ENCODE measurements around the gene KHDC1. TPM values are rescaled to one million over a fixed set of nuclear protein-coding genes. Genes with fewer than 3 reads are reported as not detected.
"Not testable (repeated sequence)": the region's sequence is repeated elsewhere in the genome, so short reads cannot be mapped to it uniquely, and the experiment has no call there.

The KHDC1 gene, protein sequence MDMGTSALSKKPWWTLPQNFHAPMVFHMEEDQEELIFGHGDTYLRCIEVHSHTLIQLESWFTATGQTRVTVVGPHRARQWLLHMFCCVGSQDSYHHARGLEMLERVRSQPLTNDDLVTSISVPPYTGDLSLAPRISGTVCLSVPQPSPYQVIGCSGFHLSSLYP
- total RNA-seq (1 to 10 TPM; 6.3 to 7.1 TPM), polyA plus RNA-seq (2.4 TPM)

DNA sequence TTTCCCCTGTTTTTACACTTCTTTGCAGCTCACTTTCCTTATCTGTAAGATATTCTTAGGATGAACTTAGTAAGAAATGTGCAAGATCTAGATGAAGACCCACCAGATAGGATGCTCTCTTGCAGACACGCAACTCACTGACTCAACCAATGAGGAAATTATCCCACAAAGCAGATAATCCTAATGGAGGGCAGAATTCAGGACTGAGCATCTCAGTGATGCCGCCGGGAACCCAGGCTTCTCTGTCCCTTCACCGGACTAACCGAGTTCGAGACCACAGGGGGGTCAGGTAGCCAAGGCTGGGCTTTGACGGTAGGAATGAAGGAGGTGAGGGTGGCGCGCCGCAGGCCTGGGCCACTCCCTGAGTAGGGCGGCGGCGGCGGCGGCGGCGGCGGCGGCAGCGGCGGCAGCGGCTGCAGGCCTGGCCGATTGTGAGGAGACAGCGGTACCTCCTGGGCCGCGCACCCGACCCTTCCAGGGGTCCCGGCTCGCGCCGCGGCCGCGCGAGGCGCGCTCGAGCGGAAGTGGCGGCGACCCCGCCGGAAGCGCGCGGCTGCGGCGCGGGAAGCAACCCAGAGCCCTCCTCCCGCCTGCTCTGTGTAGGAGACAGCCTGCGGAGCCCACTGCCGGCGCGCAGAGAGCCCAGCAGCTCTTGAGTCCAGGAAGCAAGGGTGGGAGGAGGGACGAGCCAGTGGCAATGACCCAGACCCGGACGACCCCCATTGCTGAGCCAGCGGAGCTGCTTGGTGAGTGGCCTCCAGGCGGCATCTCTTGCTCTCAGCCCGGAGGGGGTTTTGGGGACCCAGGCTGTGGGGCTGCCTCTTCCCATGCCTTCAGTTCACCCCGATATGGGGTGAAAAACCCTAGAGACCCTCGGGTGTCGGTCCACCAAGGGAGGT, at the start of gene KHDC1:
Gene KHDC1, minus strand, starts transcription at position 526 of the 899 bp plus-strand sequence. CDS start 20,679 bp downstream, outside the sequence.
- peak within 1 kb of the TSS; percentile 74 to 98 (median 84) for H3K27ac Mint-ChIP-seq
- Histone ChIP-seq H3K27ac (ENCODE audit: low read depth, low read length) (peak within 1 kb of the TSS; percentile 45), H3K9me3 (ENCODE audit: low read length) (no peaks in the 10 kb centered on the region), H3K27me3 (ENCODE audit: insufficient read depth, low read length, poor library complexity, severe bottlenecking) (no peaks in the 10 kb centered on the region), H3K36me3 (ENCODE audit: insufficient read depth, low read length) (no peaks in the 10 kb centered on the region), H3K4me3 (ENCODE audit: low read length) (peak within 1 kb of the TSS; percentile 89), H3K4me1 (ENCODE audit: insufficient read depth, low read length) (peaks cover 16% of the 10 kb centered on the region)
- H3K4me1 Mint-ChIP-seq, result peaks cover 26 to 44% (median 36%) of the 10 kb centered on the region in 3 donors
- DNase-seq, result peak; percentile 42 to 76 (median 56)
- no peaks in the 10 kb centered on the region for H3K9me3 Mint-ChIP-seq
- H3K4me3 Mint-ChIP-seq, result peak within 1 kb of the TSS; percentile 74 to 93 (median 81)
- ChIA-PET CTCF (no interaction called here), POLR2A (no interaction called here)
- peaks cover 0 to 5% (median 4%) of the 10 kb centered on the region in 3 donors for H3K36me3 Mint-ChIP-seq
- H3K27me3 Mint-ChIP-seq, result no peaks in the 10 kb centered on the region

DNA sequence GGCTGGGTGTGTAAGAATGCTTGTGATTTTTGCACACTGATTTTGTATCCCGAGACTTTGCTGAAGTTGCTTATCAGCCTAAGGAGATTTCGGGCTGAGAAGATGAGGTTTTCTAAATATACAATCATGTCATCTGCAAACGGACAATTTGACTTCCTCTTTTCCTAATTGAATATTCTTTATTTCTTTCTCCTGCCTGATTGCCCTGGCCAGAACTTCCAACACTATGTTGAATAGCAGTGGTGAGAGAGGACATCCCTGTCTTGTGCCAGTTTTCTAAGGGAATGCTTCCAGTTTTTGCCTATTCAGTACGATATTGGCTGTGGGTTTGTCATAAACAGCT, 47.5 kb upstream of the KHDC1 start:
- H3K27me3 ChIP-seq (ENCODE audit: insufficient read depth, low read length, poor library complexity, severe bottlenecking); H3K9me3 ChIP-seq (ENCODE audit: low read length); H3K9me3 Mint-ChIP-seq; H3K36me3 ChIP-seq (ENCODE audit: insufficient read depth, low read length); H3K36me3 Mint-ChIP-seq; DNase-seq; H3K4me1 ChIP-seq (ENCODE audit: insufficient read depth, low read length); POLR2A ChIA-PET: not testable (repeated sequence)
- H3K4me3 Mint-ChIP-seq, result peak overlapping the region; percentile 93 to 100 (median 98)
- H3K27ac Mint-ChIP-seq, result peak overlapping the region in 7 of 8 donors; percentile 67 to 96 (median 88)
- CTCF ChIA-PET, result interaction anchor here (1.3 kb wide), 1 partner anchor 17 kb away, joined by 3 read pairs; no protein-coding TSS in a partner anchor
- peak overlapping the region; percentile 87 for H3K4me3 ChIP-seq (ENCODE audit: low read length)
- H3K27me3 Mint-ChIP-seq, result peaks cover 16 to 19% of the 10 kb centered on the region in 2 donors
- H3K27ac ChIP-seq (ENCODE audit: low read depth, low read length), result peak overlapping the region; percentile 66
- H3K4me1 Mint-ChIP-seq, result peaks cover 21 to 35% (median 25%) of the 10 kb centered on the region in 3 donors

DNA sequence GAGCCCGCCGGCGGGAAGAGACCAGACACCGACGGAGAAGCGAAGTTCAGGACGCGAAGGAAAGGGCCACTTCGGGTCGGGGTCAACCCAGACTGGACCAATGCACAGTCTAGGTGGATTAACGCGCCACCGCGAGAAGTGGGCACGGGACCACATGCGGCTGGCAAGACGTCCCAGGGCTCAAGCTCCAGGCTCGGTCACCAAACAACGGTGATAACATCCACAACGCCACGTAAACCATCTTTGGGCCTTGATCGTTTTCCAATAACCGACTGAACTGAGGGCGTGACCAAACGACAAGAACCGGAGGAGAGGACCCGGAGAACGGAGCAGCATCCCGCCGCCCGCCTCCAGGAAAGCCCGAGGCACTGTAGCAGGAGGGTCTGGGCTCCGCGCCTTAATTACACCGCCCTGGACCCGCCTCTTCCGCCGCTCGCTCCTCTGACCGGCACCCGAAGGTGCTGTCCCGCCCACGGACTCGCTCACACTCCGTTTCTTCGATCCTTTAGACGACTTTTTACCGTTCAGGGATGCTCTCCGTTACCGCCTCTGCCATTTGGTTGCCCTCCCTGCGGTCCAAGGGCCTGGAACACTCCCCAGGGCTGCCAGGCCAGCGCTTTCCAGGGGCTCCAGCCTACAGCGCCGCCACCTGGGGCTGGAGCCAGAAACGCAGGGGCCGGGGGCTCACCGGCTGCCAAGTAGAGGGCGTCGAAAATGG, 46.9 kb upstream of the KHDC1 start:
- H3K4me1 Mint-ChIP-seq, result peaks cover 21 to 35% (median 28%) of the 10 kb centered on the region in 3 donors

DNA sequence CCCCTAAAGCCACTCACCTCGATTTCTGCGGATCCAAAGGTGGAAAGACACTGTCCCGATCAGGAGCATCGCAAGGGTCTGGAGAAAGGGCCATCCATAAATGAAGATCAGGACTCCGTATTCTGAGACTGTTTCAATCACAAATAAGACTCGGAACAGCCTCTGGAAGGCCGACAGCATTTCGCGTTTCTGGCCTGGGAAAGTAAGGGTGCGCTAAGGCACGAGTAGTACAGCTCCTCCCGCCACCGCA, 46.5 kb upstream of the KHDC1 start:
- no peaks in the 10 kb centered on the region for H3K36me3 ChIP-seq (ENCODE audit: insufficient read depth, low read length)
- POLR2A ChIA-PET, result no interaction called here
- H3K9me3 Mint-ChIP-seq, result peaks cover 0 to 2% (median 2%) of the 10 kb centered on the region in 5 donors
- CTCF ChIA-PET, result interaction anchor here (0.9 to 1.1 kb wide), 2 partner anchors 21 to 43 kb away, joined by 3 to 4 read pairs; no protein-coding TSS in a partner anchor
- peak overlapping the region; percentile 93 to 100 (median 98) for H3K4me3 Mint-ChIP-seq
- peaks cover 12 to 15% of the 10 kb centered on the region in 2 donors for H3K27me3 Mint-ChIP-seq
- H3K4me1 ChIP-seq (ENCODE audit: insufficient read depth, low read length), result peaks cover 5% of the 10 kb centered on the region
- peak in 1 of 5 donors; percentile 11 for DNase-seq
- H3K27ac Mint-ChIP-seq, result peak overlapping the region in 7 of 8 donors; percentile 22 to 96 (median 88)
- peaks cover 2 to 10% (median 4%) of the 10 kb centered on the region in 3 donors for H3K36me3 Mint-ChIP-seq
- peak overlapping the region; percentile 66 for H3K27ac ChIP-seq (ENCODE audit: low read depth, low read length)
- H3K4me1 Mint-ChIP-seq, result peaks cover 21 to 35% (median 28%) of the 10 kb centered on the region in 3 donors
- no peaks in the 10 kb centered on the region for H3K9me3 ChIP-seq (ENCODE audit: low read length)
- H3K27me3 ChIP-seq (ENCODE audit: insufficient read depth, low read length, poor library complexity, severe bottlenecking), result no peaks in the 10 kb centered on the region
- peak overlapping the region; percentile 87 for H3K4me3 ChIP-seq (ENCODE audit: low read length)

More for the DNA sequence above, 46.9 kb upstream of the KHDC1 start:
- Mint-ChIP-seq H3K4me3 (peak overlapping the region; percentile 93 to 100 (median 98)), H3K9me3 (peaks cover 0 to 2% (median 2%) of the 10 kb centered on the region in 5 donors), H3K27me3 (peaks cover 13 to 15% of the 10 kb centered on the region in 2 donors), H3K36me3 (peaks cover 2 to 10% (median 4%) of the 10 kb centered on the region in 3 donors), H3K27ac (peak overlapping the region; percentile 22 to 96 (median 83))
- H3K27ac ChIP-seq (ENCODE audit: low read depth, low read length), result peak overlapping the region; percentile 66
- no peaks in the 10 kb centered on the region for H3K36me3 ChIP-seq (ENCODE audit: insufficient read depth, low read length)
- DNase-seq, result peak; percentile 25 to 60 (median 35)
- peaks cover under 1% of the 10 kb centered on the region for H3K27me3 ChIP-seq (ENCODE audit: insufficient read depth, low read length, poor library complexity, severe bottlenecking)
- H3K4me3 ChIP-seq (ENCODE audit: low read length), result peak overlapping the region; percentile 87
- H3K9me3 ChIP-seq (ENCODE audit: low read length), result no peaks in the 10 kb centered on the region
- ChIA-PET CTCF (interaction anchor here (0.9 to 1.1 kb wide), 2 partner anchors 21 to 44 kb away, joined by 3 to 4 read pairs; no protein-coding TSS in a partner anchor), POLR2A (no interaction called here)
- H3K4me1 ChIP-seq (ENCODE audit: insufficient read depth, low read length), result peaks cover 5% of the 10 kb centered on the region

DNA sequence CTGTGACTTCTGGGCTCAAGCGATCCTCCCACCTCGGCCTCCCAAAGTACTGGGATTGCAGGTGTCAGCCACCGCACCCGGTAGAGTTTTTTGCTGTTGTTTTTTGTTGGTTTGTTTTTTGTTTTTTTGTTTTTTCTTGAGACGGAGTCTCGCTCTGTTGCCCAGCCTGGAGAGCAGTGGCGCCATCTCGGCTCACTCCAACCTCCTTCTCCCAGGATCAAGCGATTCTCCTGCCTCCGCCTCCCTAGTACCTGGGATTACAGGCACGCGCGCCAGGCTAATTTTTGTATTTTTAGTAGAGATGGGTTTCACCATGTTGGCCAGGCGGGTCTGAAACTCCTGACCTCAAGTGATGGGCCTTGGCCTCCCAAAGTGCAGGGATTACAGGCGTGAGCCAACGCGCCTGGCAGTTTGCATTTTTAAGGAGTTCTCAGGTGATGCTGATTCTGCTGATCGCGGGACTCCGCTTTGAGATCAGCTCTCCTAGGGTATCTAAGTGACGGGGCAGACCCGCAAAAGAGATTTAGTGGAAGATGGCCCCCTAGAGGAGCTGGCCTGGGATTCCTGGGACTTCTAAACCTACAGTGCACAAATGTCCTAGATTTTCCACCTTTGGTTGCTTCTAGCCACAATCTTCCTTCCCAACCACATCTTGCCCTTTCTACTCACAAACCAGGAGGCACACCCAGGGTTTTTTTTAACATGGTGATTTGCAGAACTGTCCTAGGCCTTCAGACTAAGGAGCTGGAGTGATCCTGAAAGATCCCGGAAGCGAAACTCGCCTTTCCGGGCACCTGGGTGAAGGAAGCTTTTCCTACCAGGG, 45.9 kb upstream of the KHDC1 start:
- H3K4me1 Mint-ChIP-seq, result peaks cover 21 to 35% (median 28%) of the 10 kb centered on the region in 3 donors

DNA sequence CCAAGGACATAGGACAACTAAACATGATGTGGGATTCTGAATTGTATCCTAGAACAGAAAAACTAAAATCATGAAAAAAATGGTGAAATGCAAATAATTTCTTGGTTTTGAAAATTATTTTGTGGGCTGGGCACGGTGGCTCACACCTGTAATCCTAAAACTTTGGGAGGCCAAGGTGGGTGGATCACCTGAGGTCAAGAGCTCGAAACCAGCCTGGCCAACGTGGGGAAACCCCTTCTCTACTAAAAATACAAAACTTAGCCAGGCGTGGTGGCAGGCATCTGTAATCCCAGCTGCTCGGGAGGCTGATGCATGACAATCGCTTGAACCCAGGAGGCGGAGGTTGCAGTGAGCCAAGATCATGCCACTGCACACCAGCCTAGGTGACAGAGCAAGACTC, 40.8 kb upstream of the KHDC1 start:
- H3K4me1 ChIP-seq (ENCODE audit: insufficient read depth, low read length), result not testable (repeated sequence)

More for the DNA sequence above, 45.9 kb upstream of the KHDC1 start:
- peaks cover 0 to 2% (median 0%) of the 10 kb centered on the region in 5 donors for H3K9me3 Mint-ChIP-seq
- Histone ChIP-seq H3K4me3 (ENCODE audit: low read length) (peak overlapping the region; percentile 87), H3K36me3 (ENCODE audit: insufficient read depth, low read length) (no peaks in the 10 kb centered on the region), H3K9me3 (ENCODE audit: low read length) (no peaks in the 10 kb centered on the region), H3K27me3 (ENCODE audit: insufficient read depth, low read length, poor library complexity, severe bottlenecking) (no peaks in the 10 kb centered on the region), H3K4me1 (ENCODE audit: insufficient read depth, low read length) (peaks cover 5% of the 10 kb centered on the region), H3K27ac (ENCODE audit: low read depth, low read length) (peak overlapping the region; percentile 66)
- POLR2A ChIA-PET, result no interaction called here
- H3K36me3 Mint-ChIP-seq, result peaks cover 2 to 10% (median 4%) of the 10 kb centered on the region in 3 donors
- no peak for DNase-seq
- peak overlapping the region; percentile 93 to 100 (median 98) for H3K4me3 Mint-ChIP-seq
- peaks cover 8 to 11% of the 10 kb centered on the region in 2 donors for H3K27me3 Mint-ChIP-seq
- H3K27ac Mint-ChIP-seq, result peak overlapping the region in 5 of 8 donors; percentile 68 to 93 (median 88)
- CTCF ChIA-PET, result interaction anchor here (0.9 to 1.1 kb wide), 2 partner anchors 22 to 43 kb away, joined by 3 to 4 read pairs; no protein-coding TSS in a partner anchor

DNA sequence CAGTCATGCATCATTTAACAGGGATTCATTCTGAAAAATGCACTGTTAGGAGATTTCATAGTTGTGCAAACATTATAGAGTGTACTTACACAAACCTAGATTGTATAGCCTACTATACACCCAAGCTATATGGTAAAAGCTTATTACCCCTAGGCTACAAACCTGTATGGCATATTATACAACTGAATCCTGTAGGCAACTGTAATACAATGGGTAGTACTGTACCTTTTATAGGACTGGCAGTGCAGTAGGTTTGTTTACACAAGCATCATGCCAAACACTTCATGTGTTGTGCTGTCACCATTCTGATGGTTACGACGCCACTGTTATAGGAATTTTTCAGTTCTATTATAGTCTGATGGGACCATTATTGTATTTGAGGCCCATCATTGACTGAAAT, 39.3 kb upstream of the KHDC1 start:
- Mint-ChIP-seq H3K27ac (no peak overlapping the region), H3K9me3 (no peaks in the 10 kb centered on the region), H3K27me3 (no peaks in the 10 kb centered on the region), H3K4me1 (peaks cover 4 to 9% (median 8%) of the 10 kb centered on the region in 3 donors), H3K36me3 (peaks cover 0 to 6% (median 0%) of the 10 kb centered on the region in 3 donors), H3K4me3 (no peak overlapping the region)
- Histone ChIP-seq H3K9me3 (ENCODE audit: low read length) (no peaks in the 10 kb centered on the region), H3K27me3 (ENCODE audit: insufficient read depth, low read length, poor library complexity, severe bottlenecking) (no peaks in the 10 kb centered on the region), H3K4me3 (ENCODE audit: low read length) (no peak overlapping the region), H3K4me1 (ENCODE audit: insufficient read depth, low read length) (no peaks in the 10 kb centered on the region), H3K36me3 (ENCODE audit: insufficient read depth, low read length) (no peaks in the 10 kb centered on the region), H3K27ac (ENCODE audit: low read depth, low read length) (no peak overlapping the region)
- no peak for DNase-seq
- ChIA-PET POLR2A (no interaction called here), CTCF (no interaction called here)

More for the DNA sequence above, 40.8 kb upstream of the KHDC1 start:
- POLR2A ChIA-PET; H3K36me3 Mint-ChIP-seq; H3K27me3 ChIP-seq (ENCODE audit: insufficient read depth, low read length, poor library complexity, severe bottlenecking); H3K36me3 ChIP-seq (ENCODE audit: insufficient read depth, low read length); H3K27ac Mint-ChIP-seq; H3K27me3 Mint-ChIP-seq; H3K27ac ChIP-seq (ENCODE audit: low read depth, low read length); H3K9me3 ChIP-seq (ENCODE audit: low read length); H3K4me3 Mint-ChIP-seq; H3K4me3 ChIP-seq (ENCODE audit: low read length); DNase-seq; H3K9me3 Mint-ChIP-seq: not testable (repeated sequence)
- H3K4me1 Mint-ChIP-seq, result peaks cover 7 to 13% (median 12%) of the 10 kb centered on the region in 3 donors
- CTCF ChIA-PET, result interaction anchor here (2.0 kb wide), 1 partner anchor 24 kb away, joined by 4 read pairs; no protein-coding TSS in a partner anchor
